C4-2B (cell line): Measurements from ENCODE around the gene NHSL2.

Source experiments
- H3K27ac ChIP-seq: fragments of 450-650 bp; 2 replicates; pipeline ENCODE4 v1.5.1; 2017
- CTCF ChIP-seq: fragments of 450-650 bp; conservative IDR thresholded peaks from 2 replicates; pipeline ENCODE4 v1.5.1; 2017; ENCODE audit warnings: mild to moderate bottlenecking
- ZFX ChIP-seq: fragments of 450-650 bp; IDR thresholded peaks from 2 replicates; pipeline ENCODE4 v1.6.1; 2017

The NHSL2 gene

GRCh38 chrX:72031634-72032033 is 121.0 kb downstream of the NHSL2 start:
- H3K27ac ChIP-seq, result no peak overlapping the region
- TF ChIP-seq CTCF (no peak), ZFX (no peak)

- TF ChIP-seq CTCF, result no peak
- no peak for TF ChIP-seq ZFX
- H3K27ac ChIP-seq, result no peak overlapping the region
These were observed 127.0 kb downstream of the NHSL2 start for GRCh38 chrX:72037601-72038000.

GRCh38 chrX:72038016-72038415 is 127.4 kb downstream of the NHSL2 start:
- TF ChIP-seq CTCF (no peak), ZFX (no peak)
- no peak overlapping the region for H3K27ac ChIP-seq

GRCh38 chrX:72038868-72039267 is 128.2 kb downstream of the NHSL2 start:
- TF ChIP-seq ZFX (no peak), CTCF (no peak)
- H3K27ac ChIP-seq, result no peak overlapping the region

- no peak for TF ChIP-seq CTCF
- TF ChIP-seq ZFX, result no peak
- no peak overlapping the region for H3K27ac ChIP-seq
These were observed 129.9 kb downstream of the NHSL2 start for GRCh38 chrX:72040506-72040905.

GRCh38 chrX:72041176-72041575 is 130.5 kb downstream of the NHSL2 start:
- H3K27ac ChIP-seq, result no peak overlapping the region
- TF ChIP-seq ZFX, result no peak

GRCh38 chrX:72041871-72042851 is 131.5 kb downstream of the NHSL2 start:
- no peak overlapping the region for H3K27ac ChIP-seq
- TF ChIP-seq CTCF (no peak), ZFX (no peak)

GRCh38 chrX:72042852-72043248 is 132.2 kb downstream of the NHSL2 start:
- TF ChIP-seq ZFX (no peak), CTCF (no peak)

More at GRCh38 chrX:72042852-72043248, 132.2 kb downstream of the NHSL2 start:
- H3K27ac ChIP-seq, result no peak overlapping the region
